Neural cell (in vitro differentiated cells): ENCODE results near the gene KIF24. TPM values are rescaled to one million over a fixed set of nuclear protein-coding genes. Genes with fewer than 3 reads are reported as not detected.
A peak's percentile ranks its signal among the peaks of the same experiment; 100 is the strongest.

Experiments
- H2AFZ ChIP-seq: fragments of 200-600, 300-800 bp; sonication (generic), shearing (Covaris generic); 2 replicates; pipeline ENCODE4 v1.6.0; 2014; ENCODE audit warnings: low read depth, mild to moderate bottlenecking, antibody characterized with exemption, low read length, moderate library complexity
- H3F3A ChIP-seq: fragments of 200-600 bp; shearing (Covaris generic); 2 replicates; pipeline ENCODE4 v1.6.1; 2016; ENCODE audit warnings: mild to moderate bottlenecking, moderate library complexity, mixed read lengths, antibody characterized with exemption, low read length; ENCODE audit not compliant: insufficient read depth, poor library complexity, severe bottlenecking
- H3K27ac ChIP-seq: fragments of 200-600, 300-800 bp; sonication (generic), shearing (Covaris generic); 2 replicates; pipeline ENCODE4 v1.5.1; 2014; ENCODE audit warnings: mild to moderate bottlenecking, low read length, moderate library complexity
- H3K27me3 ChIP-seq: fragments of 300-800, 200-600 bp; sonication (generic), shearing (Covaris generic); 2 replicates; pipeline ENCODE4 v1.6.0; 2014; ENCODE audit warnings: mild to moderate bottlenecking, low read depth, low read length, moderate library complexity; ENCODE audit not compliant: insufficient read depth
- H3K36me3 ChIP-seq: fragments of 300-800, 200-600 bp; sonication (generic), shearing (Covaris generic); 2 replicates; pipeline ENCODE4 v1.5.1; 2014; ENCODE audit warnings: mild to moderate bottlenecking, antibody characterized with exemption, low read length, moderate library complexity; ENCODE audit not compliant: insufficient read depth
- H3K4me2 ChIP-seq: fragments of 300-800, 200-600 bp; sonication (generic), shearing (Covaris generic); 2 replicates; pipeline ENCODE4 v1.6.0; 2014; ENCODE audit warnings: mild to moderate bottlenecking, low read length
- H3K4me3 ChIP-seq: fragments of 300-800, 200-600 bp; sonication (generic), shearing (Covaris generic); 2 replicates; pipeline ENCODE4 v1.5.1; 2014; ENCODE audit warnings: mild to moderate bottlenecking, low read length, moderate library complexity
- H3K79me2 ChIP-seq: fragments of 200-600 bp; shearing (Covaris generic); replicated peaks from 2 replicates; pipeline ENCODE4 v1.6.0; 2014; ENCODE audit warnings: mild to moderate bottlenecking, low read length, moderate library complexity; ENCODE audit not compliant: insufficient read depth
- H3K9ac ChIP-seq: fragments of 300-800, 200-600 bp; sonication (generic), shearing (Covaris generic); 2 replicates; pipeline ENCODE4 v1.6.1; 2016; ENCODE audit warnings: mild to moderate bottlenecking, low read length, mixed read lengths
- H3K9me2 ChIP-seq: fragments of 200-600 bp; shearing (Covaris generic); 2 replicates; pipeline ENCODE4 v1.6.1; 2016; ENCODE audit warnings: mild to moderate bottlenecking, low read length, mixed read lengths; ENCODE audit not compliant: insufficient read depth
- H3K9me3 ChIP-seq: fragments of 200-600, 300-800 bp; sonication (generic), shearing (Covaris generic); 2 replicates; pipeline ENCODE4 v1.6.1; 2016; ENCODE audit warnings: mild to moderate bottlenecking, mixed run types, low read length, moderate library complexity, mixed read lengths
- H4K20me1 ChIP-seq: fragments of 200-600 bp; shearing (Covaris generic); 2 replicates; pipeline ENCODE4 v1.6.1; 2016; ENCODE audit warnings: mild to moderate bottlenecking, mixed run types; ENCODE audit not compliant: insufficient read depth
- CTCF ChIP-seq: fragments of 450-650 bp; IDR thresholded peaks from 2 replicates; pipeline ENCODE4 v1.5.1; 2014; ENCODE audit warnings: antibody characterized with exemption, mild to moderate bottlenecking, moderate library complexity; ENCODE audit not compliant: poor library complexity, severe bottlenecking
- EP300 ChIP-seq: fragments of 450-650 bp; conservative IDR thresholded peaks from 2 replicates; pipeline ENCODE4 v1.6.1; 2014; ENCODE audit warnings: antibody characterized with exemption, mild to moderate bottlenecking, moderate library complexity; ENCODE audit not compliant: poor library complexity, severe bottlenecking
- EZH2 ChIP-seq: fragments of 200-600, 300-800 bp; shearing (Covaris generic), sonication (generic); IDR thresholded peaks from 2 replicates; pipeline ENCODE4 v1.6.1; 2014; ENCODE audit warnings: antibody characterized with exemption, low read length, borderline replicate concordance, mild to moderate bottlenecking; ENCODE audit not compliant: insufficient read depth, poor library complexity, severe bottlenecking
- MXI1 ChIP-seq: fragments of 450-650 bp; conservative IDR thresholded peaks from 2 replicates; pipeline ENCODE4 v1.6.1; 2014; ENCODE audit warnings: antibody characterized with exemption, mild to moderate bottlenecking; ENCODE audit not compliant: poor library complexity, severe bottlenecking
- POLR2AphosphoS5 ChIP-seq: IDR thresholded peaks from 2 replicates; pipeline ENCODE4 v1.6.1; 2012
- RAD21 ChIP-seq: fragments of 450-650 bp; conservative IDR thresholded peaks from 2 replicates; pipeline ENCODE4 v1.6.1; 2014; ENCODE audit warnings: antibody characterized with exemption, mild to moderate bottlenecking, moderate library complexity
- SMC3 ChIP-seq: fragments of 450-650 bp; conservative IDR thresholded peaks from 2 replicates; pipeline ENCODE4 v1.6.1; 2014; ENCODE audit warnings: antibody characterized with exemption, mild to moderate bottlenecking, moderate library complexity; ENCODE audit not compliant: poor library complexity
- TAF1 ChIP-seq: IDR thresholded peaks from 2 replicates; pipeline ENCODE4 v1.6.1; 2012; ENCODE audit warnings: low read depth
- polyA plus RNA-seq: library from polyadenylated mRNA; depleted of rRNA; stranded (reverse); fragments of >200 nt; gene quantifications from 2 replicates; pipeline ENCODE4 v1.2.3, GENCODE V29; 2014
- TF ChIP-seq, protein P1 (sequence below): IDR thresholded peaks from 2 replicates; pipeline ENCODE4 v1.6.1; 2012; ENCODE audit warnings: borderline replicate concordance

KIF24 gene
- polyA plus RNA-seq, 1 donor from 2014 or later, result 0.19 TPM

GRCh38 chr9:34365282-34365681 lies 36.2 kb upstream of the KIF24 start:
- Histone ChIP-seq H3K9me3 (no peaks in the 10 kb centered on the region), H3F3A (no peaks in the 10 kb centered on the region), H3K4me3 (no peak overlapping the region), H2AFZ (no peak overlapping the region), H3K27ac (no peak overlapping the region), H3K9me2 (no peaks in the 10 kb centered on the region), H3K27me3 (no peaks in the 10 kb centered on the region), H3K4me2 (no peak overlapping the region), H3K79me2 (no peaks in the 10 kb centered on the region), H3K9ac (no peak overlapping the region), H3K36me3 (no peaks in the 10 kb centered on the region), H4K20me1 (no peaks in the 10 kb centered on the region)
- TF ChIP-seq SMC3 (no peak), RAD21 (no peak), POLR2AphosphoS5 (no peak), CTCF (no peak), EZH2 (no peak), MXI1 (no peak), EP300 (no peak), TAF1 (no peak)
- TF ChIP-seq, protein P1, sequence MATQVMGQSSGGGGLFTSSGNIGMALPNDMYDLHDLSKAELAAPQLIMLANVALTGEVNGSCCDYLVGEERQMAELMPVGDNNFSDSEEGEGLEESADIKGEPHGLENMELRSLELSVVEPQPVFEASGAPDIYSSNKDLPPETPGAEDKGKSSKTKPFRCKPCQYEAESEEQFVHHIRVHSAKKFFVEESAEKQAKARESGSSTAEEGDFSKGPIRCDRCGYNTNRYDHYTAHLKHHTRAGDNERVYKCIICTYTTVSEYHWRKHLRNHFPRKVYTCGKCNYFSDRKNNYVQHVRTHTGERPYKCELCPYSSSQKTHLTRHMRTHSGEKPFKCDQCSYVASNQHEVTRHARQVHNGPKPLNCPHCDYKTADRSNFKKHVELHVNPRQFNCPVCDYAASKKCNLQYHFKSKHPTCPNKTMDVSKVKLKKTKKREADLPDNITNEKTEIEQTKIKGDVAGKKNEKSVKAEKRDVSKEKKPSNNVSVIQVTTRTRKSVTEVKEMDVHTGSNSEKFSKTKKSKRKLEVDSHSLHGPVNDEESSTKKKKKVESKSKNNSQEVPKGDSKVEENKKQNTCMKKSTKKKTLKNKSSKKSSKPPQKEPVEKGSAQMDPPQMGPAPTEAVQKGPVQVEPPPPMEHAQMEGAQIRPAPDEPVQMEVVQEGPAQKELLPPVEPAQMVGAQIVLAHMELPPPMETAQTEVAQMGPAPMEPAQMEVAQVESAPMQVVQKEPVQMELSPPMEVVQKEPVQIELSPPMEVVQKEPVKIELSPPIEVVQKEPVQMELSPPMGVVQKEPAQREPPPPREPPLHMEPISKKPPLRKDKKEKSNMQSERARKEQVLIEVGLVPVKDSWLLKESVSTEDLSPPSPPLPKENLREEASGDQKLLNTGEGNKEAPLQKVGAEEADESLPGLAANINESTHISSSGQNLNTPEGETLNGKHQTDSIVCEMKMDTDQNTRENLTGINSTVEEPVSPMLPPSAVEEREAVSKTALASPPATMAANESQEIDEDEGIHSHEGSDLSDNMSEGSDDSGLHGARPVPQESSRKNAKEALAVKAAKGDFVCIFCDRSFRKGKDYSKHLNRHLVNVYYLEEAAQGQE, result no peak

- Histone ChIP-seq H3K79me2 (no peaks in the 10 kb centered on the region), H3K9me3 (no peaks in the 10 kb centered on the region), H3K36me3 (no peaks in the 10 kb centered on the region), H3F3A (no peaks in the 10 kb centered on the region), H3K4me3 (no peak overlapping the region), H3K27ac (peak overlapping the region; percentile 18), H3K9me2 (no peaks in the 10 kb centered on the region), H3K4me2 (no peak overlapping the region), H3K27me3 (no peaks in the 10 kb centered on the region), H3K9ac (peak overlapping the region; percentile 24), H2AFZ (peak overlapping the region; percentile 5), H4K20me1 (no peaks in the 10 kb centered on the region)
- TF ChIP-seq, protein P1, result no peak
- no peak for TF ChIP-seq MXI1
- TF ChIP-seq SMC3, result no peak
- TF ChIP-seq EP300, result no peak
- TF ChIP-seq RAD21, result no peak
- TF ChIP-seq POLR2AphosphoS5, result no peak
- TF ChIP-seq EZH2, result no peak
- TF ChIP-seq CTCF, result no peak
- no peak for TF ChIP-seq TAF1
Measured at GRCh38 chr9:34363619-34364351, 34.7 kb upstream of the KIF24 start.
